ENCODE results near the gene SNPH. TPM values are rescaled to one million over a fixed set of nuclear protein-coding genes. Genes with fewer than 3 reads are reported as not detected.

The SNPH gene
- total and polyA plus RNA-seq, 2 of the 8 experiments (the other 6 are each of a cell fraction or from before 2014, with no cell fraction given): 0.98 to 4.9 TPM

GRCh38 chr20:1255675-1256074, 10.4 kb upstream of the SNPH start (continued):
- no peak for TF ChIP-seq TAF1 (IDR thresholded peaks at IDR 0.05; ENCODE audit: low read depth, low read length)
- TF ChIP-seq CHD2 (IDR thresholded peaks at IDR 0.05; ENCODE audit: low read length): no peak
- no peak for TF ChIP-seq FOSL1 (IDR thresholded peaks at IDR 0.05; ENCODE audit: insufficient read depth, low read depth, low read length)
- TF ChIP-seq CTCF (IDR thresholded peaks at IDR 0.05; ENCODE audit: control extremely low read depth in 1 of 3, insufficient read depth in 1 of 3, low read depth in 1 of 3, low read length in 3 of 3): no peak

Measured in H1 (cell line).